Prostate gland (tissue), 2 donors: ENCODE measurements around the gene TXNDC17. TPM values are rescaled to one million over a fixed set of nuclear protein-coding genes. Genes with fewer than 3 reads are reported as not detected.

Source experiments
- DNase-seq: peaks from one replicate; pipeline ENCODE4 v3.0.0-alpha.2; 2019; ENCODE audit warnings: low spot score
- H3K27ac ChIP-seq, 2 donors: fragments of 200-600 bp; sonication (generic); 2 replicates each; pipeline ENCODE4 v1.5.1; 2017 to 2019
- H3K27me3 ChIP-seq: fragments of 200-600 bp; sonication (generic); replicated peaks from 2 replicates; pipeline ENCODE4 v1.5.1; 2019; ENCODE audit not compliant: insufficient read depth
- H3K36me3 ChIP-seq, 2 donors: fragments of 200-600 bp; sonication (generic); 1 replicate in 1 of 2; 2 replicates in 1 of 2; pipeline versions ENCODE4 v1.5.1 to v1.8.1; 2017 to 2019
- H3K4me1 ChIP-seq: fragments of 200-600 bp; sonication (generic); replicated peaks from 2 replicates; pipeline ENCODE4 v1.5.1; 2019
- H3K4me3 ChIP-seq, 2 donors: fragments of 200-600 bp; sonication (generic); 2 replicates each; pipeline ENCODE4 v1.5.1; 2017 to 2019
- H3K9me3 ChIP-seq: fragments of 200-600 bp; sonication (generic); 2 replicates; pipeline ENCODE4 v1.5.1; 2017
- CTCF ChIP-seq, 4 experiments: fragments of 200-600 bp in 2 of 4; fragments of 450-650 bp in 2 of 4; sonication (generic) in 2 of 4; IDR thresholded peaks; 1 replicate in 3 of 4; 2 replicates in 1 of 4; pipeline ENCODE4 v1.5.1; 2016 to 2019; ENCODE audit warnings: antibody characterized with exemption in 4 of 4, mild to moderate bottlenecking in 2 of 4, moderate library complexity in 2 of 4
- POLR2A ChIP-seq: fragments of 450-650 bp; IDR thresholded peaks from one replicate; pipeline ENCODE4 v1.6.1; 2016; ENCODE audit warnings: antibody characterized with exemption, mild to moderate bottlenecking
- POLR2AphosphoS5 ChIP-seq: sonication (generic); formaldehyde crosslinking; IDR thresholded peaks from one replicate; pipeline ENCODE4 v1.6.1; 2017; ENCODE audit warnings: antibody characterized with exemption
- WGBS: methylation state at CpG from one replicate; pipeline ENCODE4 v1.1.5; 2018; 5-methylcytosine and 5-hydroxymethylcytosine counted together
- intact Hi-C: fragments of 100-400 bp; cut with DNase I; formaldehyde crosslinking; loops from one replicate; pipeline ENCODE4 v1.14.2; 2022
- total RNA-seq, 2 donors: library from RNA; depleted of rRNA; stranded (reverse); fragments of >200 nt; gene quantifications; one replicate each; pipeline ENCODE4 v1.1.0, GENCODE V29; 2016

TXNDC17 gene
- total RNA-seq, 2 donors from 2014 or later: 111 to 220 TPM

GRCh38 chr17:6671431-6671830 lies 30.6 kb downstream of the TXNDC17 start:
- 91% methylated on average over 7 of the region's 7 CpGs for WGBS
- Histone ChIP-seq H3K9me3 (no peaks in the 10 kb centered on the region), H3K36me3 (no peaks in the 10 kb centered on the region), H3K4me3 (no peak overlapping the region), H3K27me3 (no peaks in the 10 kb centered on the region), H3K27ac (no peak overlapping the region), H3K4me1 (no peaks in the 10 kb centered on the region)
- intact Hi-C loops: no loop called here
- TF ChIP-seq POLR2A (no peak), POLR2AphosphoS5 (no peak), CTCF (IDR thresholded peaks at IDR 0.05) (no peak)
- DNase-seq: no peak

GRCh38 chr17:6674586-6674985 lies 33.7 kb downstream of the TXNDC17 start:
- Histone ChIP-seq H3K27ac (no peak overlapping the region), H3K4me3 (no peak overlapping the region), H3K4me1 (no peaks in the 10 kb centered on the region), H3K9me3 (no peaks in the 10 kb centered on the region), H3K36me3 (no peaks in the 10 kb centered on the region), H3K27me3 (no peaks in the 10 kb centered on the region)
- DNase-seq: no peak
- 95% methylated on average over 13 of the region's 13 CpGs for WGBS
- intact Hi-C loops: no loop called here
- TF ChIP-seq CTCF (IDR thresholded peaks at IDR 0.05): no peak
- TF ChIP-seq POLR2A: no peak
- no peak for TF ChIP-seq POLR2AphosphoS5

- no peak for TF ChIP-seq POLR2AphosphoS5
- TF ChIP-seq POLR2A: no peak
- no peak for TF ChIP-seq CTCF (IDR thresholded peaks at IDR 0.05)
- Histone ChIP-seq H3K36me3 (no peaks in the 10 kb centered on the region), H3K27ac (no peak overlapping the region), H3K9me3 (no peaks in the 10 kb centered on the region), H3K4me3 (no peak overlapping the region), H3K27me3 (no peaks in the 10 kb centered on the region), H3K4me1 (no peaks in the 10 kb centered on the region)
- 82% methylated on average over 11 of the region's 11 CpGs for whole genome bisulfite sequencing
- intact Hi-C loops: no loop called here
- no peak for DNase-seq
These were observed 34.5 kb downstream of the TXNDC17 start for GRCh38 chr17:6675201-6675825.

- whole genome bisulfite sequencing: 72% methylated on average over 6 of the region's 6 CpGs
- no peak for DNase-seq
- no peak for TF ChIP-seq POLR2A
- no peak for TF ChIP-seq CTCF (IDR thresholded peaks at IDR 0.05)
- no peak for TF ChIP-seq POLR2AphosphoS5
- Histone ChIP-seq H3K9me3 (no peaks in the 10 kb centered on the region), H3K36me3 (no peaks in the 10 kb centered on the region), H3K4me1 (no peaks in the 10 kb centered on the region), H3K4me3 (no peak overlapping the region), H3K27me3 (no peaks in the 10 kb centered on the region), H3K27ac (no peak overlapping the region)
- intact Hi-C loops: no loop called here
These were observed 35.9 kb downstream of the TXNDC17 start for GRCh38 chr17:6676802-6677157.

GRCh38 chr17:6677158-6677831 lies 36.4 kb downstream of the TXNDC17 start:
- 38% methylated on average over 12 of the region's 16 CpGs for WGBS
- Histone ChIP-seq H3K27ac (no peak overlapping the region), H3K4me1 (no peaks in the 10 kb centered on the region), H3K4me3 (no peak overlapping the region), H3K36me3 (no peaks in the 10 kb centered on the region), H3K9me3 (no peaks in the 10 kb centered on the region), H3K27me3 (no peaks in the 10 kb centered on the region)
- intact Hi-C loops: no loop called here
- DNase-seq: no peak
- TF ChIP-seq POLR2A (no peak), CTCF (IDR thresholded peaks at IDR 0.05) (no peak), POLR2AphosphoS5 (no peak)
